ENCODE results near the gene SEMA4C.

The SEMA4C gene

GRCh38 chr2:96842600-96842999, 27.3 kb downstream of the SEMA4C start:
- no peak for DNase-seq (ENCODE audit: low spot score)

DNA sequence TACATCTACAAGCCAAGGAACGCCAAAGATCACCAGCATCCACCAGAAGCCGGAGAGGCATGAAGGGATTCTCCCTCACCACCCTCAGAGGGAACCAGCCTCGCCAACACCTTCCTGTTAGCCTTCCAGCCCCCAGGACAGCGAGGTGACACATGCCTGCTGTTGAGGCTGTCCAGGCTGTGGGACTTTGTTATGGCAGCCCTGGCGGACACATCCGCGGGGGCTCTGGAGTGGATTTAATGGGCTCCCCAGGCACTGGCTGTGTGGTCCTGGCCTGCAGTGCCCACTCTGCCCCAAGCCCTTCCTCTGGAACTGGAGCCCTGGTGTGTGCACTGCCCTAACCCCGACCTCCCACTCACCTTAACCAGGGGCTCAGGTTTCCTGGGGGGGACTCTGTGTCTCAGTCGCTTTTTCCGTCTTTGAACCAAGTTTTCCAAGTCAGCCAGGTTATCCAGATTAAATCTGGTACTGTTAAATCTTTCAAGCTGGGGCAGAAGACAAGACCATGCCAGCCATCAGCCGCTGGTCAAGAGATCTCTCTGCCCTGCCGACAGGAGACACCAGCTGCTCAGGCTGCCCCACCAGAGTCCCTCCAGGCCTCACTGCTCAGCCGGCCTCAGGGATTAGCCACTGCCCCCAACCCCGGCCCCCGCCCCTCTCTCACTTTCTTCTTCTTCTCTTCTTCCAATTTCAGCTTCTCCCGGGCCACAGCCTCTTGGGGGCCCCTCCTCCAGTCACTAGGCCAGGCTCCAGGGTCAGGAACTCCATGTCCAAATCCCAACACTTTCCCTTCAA, 28.0 kb downstream of the SEMA4C start:
- no peak for DNase-seq (ENCODE audit: low spot score)

- DNase-seq (ENCODE audit: low spot score): no peak
Observed at GRCh38 chr2:96839875-96840850, 29.7 kb downstream of the SEMA4C start.

DNA sequence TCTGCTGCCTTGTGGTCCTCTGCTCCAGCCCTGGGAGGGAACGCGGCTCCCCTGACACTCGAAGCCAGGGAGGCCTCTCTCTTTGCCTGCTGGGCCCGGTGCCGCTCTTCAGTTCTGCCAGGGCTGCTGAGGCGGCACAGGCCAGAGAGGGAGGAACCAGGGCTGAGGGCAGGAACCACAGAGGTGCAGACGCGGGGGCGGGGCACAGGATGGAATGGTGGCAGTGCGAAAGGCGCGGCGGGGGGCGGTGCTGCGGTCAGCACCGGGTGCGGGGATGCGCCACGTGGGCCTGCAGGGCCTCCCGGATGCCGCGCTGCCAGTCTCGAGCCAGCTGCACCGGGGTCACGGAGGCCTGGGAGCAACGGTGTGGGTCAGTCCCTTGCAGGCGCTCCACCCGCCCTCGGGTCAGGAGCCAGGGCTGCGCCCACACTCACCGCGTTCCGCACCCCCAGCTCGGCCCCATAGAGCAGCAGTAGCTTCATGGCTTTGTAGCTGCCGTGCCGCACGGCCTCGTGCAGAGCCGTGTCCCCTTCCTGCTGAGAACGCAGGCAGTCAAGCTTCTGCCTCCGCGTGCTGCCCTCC, 30.5 kb downstream of the SEMA4C start:
- no peak for DNase-seq (ENCODE audit: low spot score)

DNA sequence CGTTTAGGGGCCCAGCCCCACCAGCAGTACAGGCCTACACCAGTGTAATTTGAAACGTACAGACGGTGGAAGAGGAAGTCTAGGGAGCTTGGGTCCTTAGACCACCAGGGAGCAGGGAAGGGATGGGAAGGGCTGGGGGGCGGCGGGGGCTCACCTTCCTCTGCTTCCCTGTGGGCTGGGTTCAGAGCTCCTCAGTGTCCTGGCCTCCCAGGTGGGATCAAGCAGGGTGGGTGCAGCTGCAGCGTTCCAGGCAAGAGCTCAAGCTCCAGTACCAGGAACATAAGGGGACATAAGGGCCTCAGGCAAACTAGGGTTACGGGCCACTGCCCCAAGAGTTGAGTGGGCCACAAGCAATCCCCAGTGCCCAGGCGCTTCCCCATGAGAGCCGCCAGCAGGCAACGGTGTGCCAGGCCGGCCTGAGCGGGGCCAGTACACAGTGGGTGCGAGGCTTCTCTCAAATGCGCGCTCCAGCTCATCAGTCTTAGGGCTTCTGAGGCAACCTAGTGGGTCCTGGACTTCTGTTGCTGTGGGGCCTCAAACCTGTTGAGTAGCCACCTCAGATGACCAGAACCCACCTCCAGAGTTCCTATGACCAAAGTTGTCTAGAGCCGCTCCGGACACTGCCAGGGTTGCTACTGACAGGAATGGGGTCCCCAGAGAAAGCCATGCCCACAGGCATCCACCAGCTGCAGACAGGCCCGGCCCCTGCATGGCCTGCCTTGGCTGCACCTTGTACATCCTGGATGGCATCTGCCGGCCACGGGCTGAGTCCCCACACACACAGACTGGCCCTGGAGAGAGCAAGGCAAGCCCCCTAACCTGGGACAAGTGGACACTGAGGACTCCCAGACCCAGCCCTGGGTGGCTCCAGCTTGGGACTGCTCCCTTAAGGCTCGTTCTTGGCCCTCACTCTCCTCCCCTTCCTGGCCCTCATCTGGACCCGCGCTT, 31.3 kb downstream of the SEMA4C start:
- DNase-seq (ENCODE audit: low spot score): no peak

DNA sequence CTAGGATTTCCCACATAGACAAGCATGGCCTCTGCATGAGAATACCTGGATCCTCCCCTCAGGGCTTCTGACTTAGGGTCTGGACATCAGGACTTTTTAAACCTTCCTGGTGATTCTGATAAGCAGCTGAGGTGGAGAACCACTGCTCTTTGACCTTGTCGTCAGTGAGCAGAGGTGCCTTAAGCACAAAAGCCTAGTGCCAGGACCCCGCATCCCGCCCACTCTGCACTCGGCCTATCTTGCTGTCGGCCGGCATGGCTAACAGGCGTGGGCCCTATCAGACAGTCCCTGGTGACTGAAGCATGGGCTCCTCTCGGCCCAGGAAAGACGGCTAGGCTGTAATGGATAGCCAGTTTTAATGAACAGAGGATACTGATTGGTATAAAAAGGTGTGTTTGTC, 32.3 kb downstream of the SEMA4C start:
- no peak for DNase-seq (ENCODE audit: low spot score)

- DNase-seq (ENCODE audit: low spot score): no peak
Observed at GRCh38 chr2:96835830-96836229, 34.0 kb downstream of the SEMA4C start.

DNA sequence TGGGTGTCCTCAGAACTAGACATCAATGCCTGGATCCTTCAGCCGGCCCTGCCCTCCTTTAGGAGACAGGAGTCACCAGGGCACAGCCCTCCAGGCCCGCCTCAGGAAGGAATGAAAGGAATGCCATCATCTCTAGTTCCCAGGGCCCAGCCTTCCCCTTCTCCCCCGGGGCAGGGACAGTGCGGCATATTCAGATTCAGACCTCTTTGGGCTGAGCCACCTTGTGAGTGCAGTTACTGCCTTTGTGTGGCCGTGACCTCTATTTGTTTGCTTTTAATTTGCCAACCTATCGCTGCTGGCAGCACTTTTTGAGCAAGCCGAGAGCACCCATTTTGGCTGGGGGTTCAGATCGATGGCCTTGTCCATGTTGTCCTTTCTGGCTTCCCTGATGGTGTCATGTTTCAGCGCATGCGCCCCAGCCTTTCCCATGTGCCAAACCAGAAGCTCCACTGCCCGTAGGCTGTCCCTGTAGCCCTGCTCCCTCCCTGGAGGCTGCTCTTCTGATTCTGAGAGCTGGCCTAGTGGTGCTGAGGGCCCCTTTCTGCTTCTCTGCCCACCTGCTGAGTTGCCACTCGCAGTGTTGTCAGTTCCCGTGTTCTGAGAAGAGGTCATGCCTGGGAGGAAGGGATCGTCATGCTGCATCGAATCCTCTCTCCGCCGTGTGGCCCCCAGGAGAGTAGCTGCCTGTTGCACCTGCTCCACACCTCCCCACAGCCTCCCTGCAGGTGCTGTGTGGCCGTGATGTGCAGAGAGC, 36.9 kb downstream of the SEMA4C start:
- peak; percentile 90 for DNase-seq (ENCODE audit: low spot score)

DNA sequence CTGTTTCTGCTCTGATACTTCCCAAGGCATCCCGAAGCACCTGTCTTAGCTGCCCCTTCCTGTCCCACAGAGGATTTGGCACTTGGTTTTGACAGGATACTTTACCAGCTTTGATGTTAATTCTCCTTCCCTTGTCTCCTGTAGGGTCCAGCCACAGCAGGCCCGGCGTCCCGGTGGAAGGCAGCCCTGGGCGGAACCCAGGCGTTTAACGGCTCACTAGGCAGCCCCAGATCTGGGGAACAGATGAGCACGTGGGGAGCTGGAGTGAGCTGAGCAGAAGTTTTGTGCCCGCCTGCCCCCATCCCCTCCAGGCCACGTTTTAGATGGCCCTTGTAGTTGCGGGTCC, 37.5 kb downstream of the SEMA4C start:
- DNase-seq (ENCODE audit: low spot score): no peak

DNA sequence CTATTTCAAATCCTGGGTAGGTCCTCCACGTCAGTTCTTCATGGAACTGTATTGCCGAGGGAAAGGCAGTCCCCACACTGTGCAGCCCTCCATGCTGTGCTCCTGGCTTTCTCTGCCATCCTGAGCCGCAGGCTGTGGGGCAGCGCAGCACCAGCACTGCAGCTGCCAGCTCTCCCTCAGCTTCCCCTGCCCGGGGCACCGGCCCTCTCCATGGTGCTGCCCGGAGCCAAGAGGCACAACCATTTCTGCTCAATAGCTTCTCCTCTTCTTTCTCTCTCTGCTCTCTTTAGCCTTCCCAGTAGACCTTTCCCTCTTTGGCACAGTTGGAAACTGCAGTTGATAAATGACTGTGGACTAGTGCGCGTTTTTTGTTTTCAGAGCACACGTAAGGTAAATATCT, 38.2 kb downstream of the SEMA4C start:
- DNase-seq (ENCODE audit: low spot score): no peak

DNA sequence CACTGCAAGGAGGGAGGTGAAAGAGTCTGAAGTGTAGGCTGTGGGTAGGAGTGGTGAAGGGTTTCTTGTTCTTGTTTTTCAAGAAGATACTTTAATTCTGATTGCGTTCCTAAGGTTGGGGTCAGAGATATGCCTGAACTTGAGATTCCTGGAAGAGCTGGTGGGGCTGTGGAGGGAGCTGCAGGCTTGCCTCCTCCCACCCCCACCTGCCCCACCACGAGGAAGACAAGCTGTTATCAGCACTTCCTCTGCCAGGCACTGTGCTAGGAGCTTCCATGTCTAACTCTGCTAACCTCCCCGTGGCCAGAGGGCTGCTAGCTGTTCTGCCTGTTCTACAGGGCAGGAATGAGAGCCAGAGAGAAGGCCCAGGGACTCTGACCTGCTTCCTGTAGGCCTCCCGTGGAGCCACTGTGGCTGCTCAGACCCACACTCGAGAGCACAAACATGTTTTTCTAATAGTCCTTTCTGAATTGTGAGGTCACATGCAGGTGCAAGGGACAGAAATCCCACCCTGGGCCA, 39.8 kb downstream of the SEMA4C start:
- no peak for DNase-seq (ENCODE audit: low spot score)

DNA sequence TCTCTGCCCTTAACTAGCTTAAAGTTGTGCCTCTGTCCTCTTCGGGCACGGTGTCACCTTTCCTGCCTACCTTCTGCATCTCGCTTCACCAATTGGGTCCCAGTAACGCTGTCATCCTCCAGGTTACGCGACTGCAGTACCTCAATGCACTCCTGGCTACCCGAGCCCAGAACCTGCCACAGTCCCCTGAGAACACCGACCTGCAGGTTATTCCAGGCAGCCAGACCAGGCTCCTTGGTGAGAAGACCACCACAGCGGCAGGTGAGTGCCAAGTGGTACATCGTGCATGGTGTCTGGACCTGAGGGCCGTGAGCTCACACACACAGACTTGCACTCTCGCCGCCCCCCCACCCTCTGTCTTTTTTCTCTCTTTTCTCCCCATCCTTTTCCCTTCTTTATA, 41.0 kb downstream of the SEMA4C start:
- no peak for DNase-seq (ENCODE audit: low spot score)

DNA sequence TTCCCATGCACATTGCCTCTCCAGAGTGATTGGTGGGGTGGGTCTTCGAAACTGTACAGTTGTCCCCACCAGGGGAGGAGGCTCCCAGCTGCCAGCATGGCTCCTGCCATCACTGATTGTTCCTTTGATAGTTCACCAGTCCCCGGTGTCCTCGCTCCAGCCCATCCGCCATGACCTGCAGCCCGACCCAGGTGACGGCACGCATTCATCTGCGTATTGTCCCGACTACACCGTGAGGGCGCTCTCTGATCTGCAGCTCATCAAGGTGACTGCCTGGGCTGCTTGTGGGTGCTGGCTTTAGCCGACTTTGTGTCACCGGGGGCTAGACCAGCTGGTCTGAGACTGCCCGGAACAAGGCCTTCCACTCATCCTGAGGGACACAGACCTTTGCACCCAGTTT, 41.4 kb downstream of the SEMA4C start:
- no peak for DNase-seq (ENCODE audit: low spot score)

DNA sequence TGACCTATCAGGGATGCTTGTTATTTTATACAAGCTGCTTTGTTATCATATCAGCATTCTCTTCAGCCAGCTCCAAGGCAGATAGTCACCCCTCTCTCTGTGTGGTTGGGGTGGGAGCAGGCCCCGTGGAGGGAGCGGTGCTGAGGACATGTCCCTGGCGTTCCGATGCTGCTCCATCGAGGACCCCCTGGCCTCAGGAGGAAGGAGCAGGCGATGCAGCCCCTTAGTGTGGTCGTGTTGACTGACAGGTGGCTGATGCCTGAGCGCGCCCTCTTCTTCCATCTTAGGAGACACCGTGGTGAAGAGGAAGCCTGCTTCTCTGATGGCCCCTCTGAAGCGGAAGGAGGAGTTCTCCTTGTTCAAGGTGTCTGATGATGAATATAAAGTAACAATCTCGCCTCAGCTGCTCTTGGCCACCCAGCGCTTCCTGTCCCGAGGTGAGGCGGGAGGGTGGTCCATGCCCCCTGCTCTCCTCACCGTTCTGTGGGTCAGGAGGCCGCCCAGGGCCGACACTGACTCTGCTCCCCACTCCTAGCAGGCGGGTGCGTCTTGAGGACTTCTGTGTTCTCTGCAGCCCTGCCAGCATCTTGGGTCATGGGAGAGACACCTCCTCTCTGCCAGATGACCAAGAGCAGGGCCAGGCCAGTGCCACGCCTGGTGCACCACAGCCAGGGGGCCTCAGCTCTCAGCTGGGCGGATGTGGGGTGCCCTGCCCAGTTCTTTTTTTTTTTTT, 43.2 kb downstream of the SEMA4C start:
- no peak for DNase-seq (ENCODE audit: low spot score)

DNA sequence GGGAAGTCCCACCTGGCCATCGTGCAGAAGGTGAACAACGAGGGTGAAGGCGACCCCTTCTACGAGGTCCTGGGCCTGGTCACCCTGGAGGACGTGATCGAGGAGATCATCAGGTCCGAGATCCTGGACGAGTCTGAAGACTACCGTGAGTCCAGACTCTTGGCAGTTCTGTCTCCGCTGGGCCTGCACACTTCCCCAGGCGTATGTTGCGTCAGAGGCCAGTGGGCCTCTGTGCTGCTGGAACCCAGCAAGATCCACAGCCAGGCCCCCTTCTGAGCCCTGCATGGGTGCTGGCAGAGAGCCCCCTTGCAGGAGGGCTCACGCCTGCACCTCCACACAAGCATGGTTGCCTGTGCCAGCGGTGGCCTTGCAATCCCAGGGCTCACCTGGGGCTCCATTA, 44.8 kb downstream of the SEMA4C start:
- DNase-seq (ENCODE audit: low spot score): no peak

DNA sequence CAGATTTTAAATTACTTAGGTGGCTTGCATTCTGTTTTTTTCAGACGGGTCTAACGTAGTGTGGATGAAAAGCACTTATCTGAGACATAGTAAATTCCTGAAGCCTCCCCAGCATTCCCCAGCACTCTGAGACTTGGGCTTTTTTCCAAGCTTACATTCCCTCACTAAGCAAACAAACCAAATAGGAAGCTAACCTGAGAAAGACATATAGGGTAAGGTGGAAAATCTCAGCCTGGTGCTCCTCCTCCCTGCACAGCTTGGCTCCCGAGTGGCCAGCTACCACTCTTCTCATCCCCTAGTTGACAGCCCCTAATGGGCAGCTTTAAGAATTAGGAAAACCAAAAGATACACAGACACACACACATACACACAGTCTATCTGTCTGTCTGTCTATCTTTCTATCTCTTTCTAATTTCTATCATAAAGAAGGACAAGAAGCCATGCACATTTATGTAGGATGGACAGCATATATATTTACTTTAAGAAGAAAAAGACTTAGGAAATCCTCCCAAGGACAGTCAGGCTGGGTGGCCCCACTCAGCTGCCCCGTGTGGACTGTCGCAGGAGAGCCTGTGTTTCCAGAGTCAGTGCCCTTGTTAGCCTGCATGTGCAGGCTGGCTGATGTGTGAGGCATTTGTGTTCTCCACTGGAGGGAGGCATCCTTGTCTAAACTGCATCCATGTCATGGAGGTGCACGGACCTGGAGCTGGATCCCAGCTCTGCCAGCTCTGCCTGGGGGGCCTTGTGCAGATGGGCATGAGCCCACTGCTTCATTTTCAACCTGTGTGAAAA, 45.6 kb downstream of the SEMA4C start:
- no peak for DNase-seq (ENCODE audit: low spot score)

DNA sequence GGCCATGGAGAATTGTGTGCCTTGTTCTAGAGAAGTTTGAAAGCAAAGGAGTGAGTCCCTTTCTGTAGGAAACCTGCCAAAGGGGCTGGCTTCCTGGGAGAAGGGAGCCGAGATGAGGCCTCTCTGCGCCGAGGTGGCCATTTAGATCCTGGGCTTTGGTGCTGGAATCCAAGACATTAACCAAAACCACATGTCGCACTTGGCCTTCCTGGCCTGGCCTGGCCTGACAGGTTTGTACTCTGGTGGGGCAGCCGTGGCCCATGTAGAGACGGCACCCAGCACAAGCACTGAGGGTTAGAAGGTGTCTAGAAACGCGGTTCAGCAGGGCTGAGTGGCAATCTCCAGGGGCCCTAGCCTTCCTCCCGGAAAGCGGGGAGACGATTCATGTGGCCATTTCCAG, 46.7 kb downstream of the SEMA4C start:
- DNase-seq (ENCODE audit: low spot score): no peak

DNA sequence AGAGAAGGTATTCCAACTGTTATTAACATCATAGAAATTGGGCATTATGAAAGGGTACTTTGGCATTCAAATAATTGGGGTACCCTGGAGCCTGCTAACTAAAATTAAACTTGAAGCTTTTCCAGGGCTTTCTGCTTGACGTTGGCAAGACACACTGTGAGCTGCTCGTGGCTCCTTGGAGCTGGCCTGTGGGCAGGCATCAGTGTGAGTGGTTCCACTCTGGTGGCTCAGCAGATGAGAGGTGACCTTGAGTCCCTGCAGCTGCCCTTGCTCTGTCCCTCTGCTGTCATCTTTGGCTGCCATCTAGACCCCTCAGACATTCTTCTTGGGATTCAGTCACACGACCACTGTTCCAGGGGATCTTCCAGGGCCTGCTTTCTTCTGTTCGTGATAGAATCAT, 47.1 kb downstream of the SEMA4C start:
- DNase-seq (ENCODE audit: low spot score): no peak

GRCh38 chr2:96821113-96821675, 48.7 kb downstream of the SEMA4C start:
- no peak for DNase-seq (ENCODE audit: low spot score)

Measured in ecto neural progenitor cell (in vitro differentiated cells).